GM12878 (cell line): ENCODE data around the gene MVP. TPM values are rescaled to one million over a fixed set of nuclear protein-coding genes. Genes with fewer than 3 reads are reported as not detected.
A peak's percentile ranks its signal among the peaks of the same experiment; 100 is the strongest.

Source experiments
- ATAC-seq: fragments of 200-7000 bp; cut with Tn5 transposase; 3 replicates; pipeline ENCODE4 v1.9.1; 2020; ENCODE audit warnings: mild to moderate bottlenecking, moderate library complexity
- BruUV-seq: library from RNA; stranded (reverse); fragments of 400-500 nt; replicated peaks from 2 replicates; lab custom pipeline; 2021; lab: Mats Ljungman, UMichigan
- CTCF ChIA-PET: fragments of 300-600 bp; sonication (Branson Sonifier 250); formaldehyde crosslinking; extraction: SDS; loops from one replicate; lab custom pipeline; 2021; ENCODE audit warnings: inconsistent platforms; lab: Yijun Ruan, JAX
- POLR2A ChIA-PET: fragments of 350-600 bp; formaldehyde crosslinking; extraction: SDS; loops from one replicate; lab custom pipeline; 2021; ENCODE audit warnings: inconsistent platforms; lab: Charles Lee
- RAD21 ChIA-PET: fragments of 300-600 bp; sonication (Branson Sonifier 250); formaldehyde crosslinking; loops from one replicate; lab custom pipeline; 2023; ENCODE audit warnings: antibody characterized with exemption; ENCODE audit not compliant: unreplicated experiment; lab: Charles Lee
- SMC1A ChIA-PET: fragments of 300-600 bp; sonication (Branson Sonifier 250); formaldehyde crosslinking; loops from one replicate; lab custom pipeline; 2023; ENCODE audit not compliant: unreplicated experiment, uncharacterized antibody; lab: Charles Lee
- DNase-seq: peaks from one replicate; pipeline ENCODE4 v3.0.0-alpha.2; 2011; ENCODE audit warnings: low read depth, low spot score
- FAIRE-seq: peaks from 3 replicates; lab custom pipeline; 2011; peaks lifted over from hg19 to GRCh38; lab: Jason Lieb, UNC
- H2AFZ ChIP-seq: 2 replicates; pipeline ENCODE4 v1.6.0; 2011; ENCODE audit warnings: low read depth, low read length, control low read depth; ENCODE audit not compliant: control insufficient read depth
- H3K27ac ChIP-seq: 2 replicates; pipeline ENCODE4 v1.5.1; 2011; ENCODE audit warnings: control low read depth; ENCODE audit not compliant: control insufficient read depth, insufficient read depth
- H3K27me3 ChIP-seq, 2 experiments: replicated peaks in 1 of 2; 2 replicates each; pipeline versions ENCODE4 v1.6.0 to v1.6.1; 2011; ENCODE audit warnings: low read length in 1 of 2; ENCODE audit not compliant: control insufficient read depth in 2 of 2, insufficient read depth in 2 of 2
- H3K36me3 ChIP-seq, 2 experiments: 2 replicates each; pipeline ENCODE4 v1.5.1; 2011; ENCODE audit warnings: low read length in 1 of 2; ENCODE audit not compliant: control insufficient read depth in 2 of 2, insufficient read depth in 2 of 2
- H3K4me1 ChIP-seq: 2 replicates; pipeline ENCODE4 v1.6.1; 2011; ENCODE audit warnings: mild to moderate bottlenecking, low read length, moderate library complexity, mixed read lengths; ENCODE audit not compliant: control insufficient read depth, insufficient read depth
- H3K4me2 ChIP-seq: 2 replicates; pipeline ENCODE4 v1.6.0; 2011; ENCODE audit warnings: control low read depth; ENCODE audit not compliant: control insufficient read depth, insufficient read depth
- H3K4me3 ChIP-seq: fragments of 200-600 bp; sonication (generic); 2 replicates; pipeline ENCODE4 v1.5.1; 2016
- H3K79me2 ChIP-seq: 2 replicates; pipeline ENCODE4 v1.6.0; 2011; ENCODE audit warnings: low read length; ENCODE audit not compliant: control insufficient read depth, insufficient read depth
- H3K9ac ChIP-seq: 2 replicates; pipeline ENCODE4 v1.8.0; 2011; ENCODE audit warnings: low read length, control low read depth, mixed read lengths; ENCODE audit not compliant: control insufficient read depth, insufficient read depth
- H3K9me3 ChIP-seq: replicated peaks from 3 replicates; pipeline ENCODE4 v1.5.1; 2011; ENCODE audit warnings: mild to moderate bottlenecking, low read length; ENCODE audit not compliant: control insufficient read depth, insufficient read depth
- H4K20me1 ChIP-seq: 2 replicates; pipeline ENCODE4 v1.6.0; 2011; ENCODE audit not compliant: control insufficient read depth, insufficient read depth
- POLR2A ChIP-seq: IDR thresholded peaks from 2 replicates; pipeline ENCODE4 v1.6.1; 2011; ENCODE audit warnings: low read depth, mild to moderate bottlenecking, low read length
- SMAD5 ChIP-seq: IDR thresholded peaks from 2 replicates; pipeline ENCODE4 v1.6.1; 2016; ENCODE audit warnings: antibody characterized with exemption, low read depth
- WGBS: methylation state at CpG from one replicate; pipeline ENCODE4 v1.1.6; 2016; ENCODE audit warnings: low lambda C conversion rate; ENCODE audit not compliant: insufficient replicate concordance, insufficient coverage; ENCODE audit errors: missing lambda C conversion rate; 5-methylcytosine and 5-hydroxymethylcytosine counted together
- in situ Hi-C: fragments of 300-500 bp; cut with MboI; formaldehyde crosslinking; loops from 9 replicates; pipeline ENCODE4 v1.14.3; 2018; ENCODE audit warnings: mixed read lengths
- intact Hi-C: fragments of 100-400 bp; cut with micrococcal nuclease; formaldehyde crosslinking; loops from one replicate; pipeline ENCODE4 v1.14.2; 2022; ENCODE audit not compliant: unreplicated experiment
- polyA plus RNA-seq, 11 experiments: library from polyadenylated mRNA; depleted of rRNA in 4 of 11; unstranded in 6 of 11; stranded (reverse) in 5 of 11; fragments of >200 nt; fragmentation: Nextera tagmentation in 4 of 11; fragmentation: Illumina TruSeq in 1 of 11; extraction: Ambion mirVana in 4 of 11; extraction: Trizol in 1 of 11; gene quantifications; 1 replicate in 1 of 11; 2 replicates in 10 of 11; pipeline versions ENCODE4 v1.2.1 to v1.2.3, GENCODE V29; 2011 to 2016; ENCODE audit warnings: inconsistent platforms in 2 of 11, missing spikeins in 2 of 11, low read depth in 1 of 11
- total RNA-seq, 4 experiments: library from RNA; depleted of rRNA in 3 of 4; stranded (reverse); fragments of >200 nt in 3 of 4; fragmentation: Illumina TruSeq in 1 of 4; extraction: Trizol in 1 of 4; gene quantifications; 2 replicates each; pipeline versions ENCODE4 v1.2.1 to v1.2.3, GENCODE V29; 2013 to 2021
- TF ChIP-seq, protein P1 (sequence below): IDR thresholded peaks from 2 replicates; pipeline ENCODE4 v1.6.1; 2012; ENCODE audit warnings: low read depth, low read length, improper control_type of control experiment

Gene MVP
- total and polyA plus RNA-seq, 10 of the 15 experiments (the other 5 are each of a cell fraction or from before 2014, with no cell fraction given) = 0.98 to 74.2 (median 54.7) TPM

DNA sequence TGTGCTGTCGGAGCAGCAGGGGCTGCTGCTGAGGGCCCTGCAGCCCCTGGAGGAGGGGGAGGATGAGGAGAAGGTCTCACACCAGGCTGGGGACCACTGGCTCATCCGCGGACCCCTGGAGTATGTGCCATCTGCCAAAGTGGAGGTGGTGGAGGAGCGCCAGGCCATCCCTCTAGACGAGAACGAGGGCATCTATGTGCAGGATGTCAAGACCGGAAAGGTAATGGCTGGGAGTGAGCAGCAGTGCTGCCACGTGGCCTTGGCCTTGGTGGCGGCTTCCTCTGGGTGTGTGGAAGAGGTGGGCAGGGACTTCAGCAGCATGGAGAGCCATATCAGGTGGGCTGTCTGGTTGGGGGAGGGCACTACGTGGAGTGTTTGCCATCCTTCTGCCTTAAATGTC lies 20.0 kb downstream of the MVP start:
- BruUV-seq = no TSS peak
- Histone ChIP-seq H3K4me1 (no peaks in the 10 kb centered on the region), H3K27me3 (no peaks in the 10 kb centered on the region), H3K4me2 (no peak overlapping the region), H3K36me3 (peaks cover 3 to 8% of the 10 kb centered on the region in 2 experiments; a peak in 3 of 4 replicates), H3K9me3 (no peaks in the 10 kb centered on the region), H3K27ac (no peak overlapping the region), H3K4me3 (no peak overlapping the region), H2AFZ (no peak overlapping the region), H3K79me2 (no peaks in the 10 kb centered on the region), H4K20me1 (no peaks in the 10 kb centered on the region), H3K9ac (no peak overlapping the region)
- RAD21 ChIA-PET = interaction anchor here (0.7 kb wide), 1 partner anchor 7 kb away, joined by 4 read pairs; no protein-coding TSS in a partner anchor
- SMC1A ChIA-PET = no interaction called here
- POLR2A ChIA-PET = interaction anchor here (0.7 kb wide), 2 partner anchors 21 to 111 kb away, joined by 4 read pairs; no protein-coding TSS in a partner anchor
- no peak for ATAC-seq
- FAIRE-seq = no peak
- CTCF ChIA-PET = no interaction called here
- WGBS = 82% methylated on average over 10 of the region's 10 CpGs
- intact Hi-C loops = no loop called here
- no peak for DNase-seq
- TF ChIP-seq SMAD5 (no peak), POLR2A (0 out of 2 replicates have a peak, but pooled peaks have one; percentile 14)
- in situ Hi-C loops = no loop called here

- Histone ChIP-seq H4K20me1 (no peaks in the 10 kb centered on the region), H3K4me3 (no peak overlapping the region), H3K79me2 (no peaks in the 10 kb centered on the region), H3K27ac (no peak overlapping the region), H3K4me2 (no peak overlapping the region), H3K27me3 (no peaks in the 10 kb centered on the region), H3K4me1 (no peaks in the 10 kb centered on the region), H3K9me3 (no peaks in the 10 kb centered on the region), H2AFZ (no peak overlapping the region), H3K36me3 (peaks cover 3 to 10% of the 10 kb centered on the region in 2 experiments; a peak in 3 of 4 replicates), H3K9ac (no peak overlapping the region)
- BruUV-seq = no TSS peak
- 90% methylated on average over 23 of the region's 23 CpGs for WGBS
- ATAC-seq = no peak
- no peak for DNase-seq
- POLR2A ChIA-PET = no interaction called here
- SMC1A ChIA-PET = no interaction called here
- intact Hi-C loops (no loop called here), in situ Hi-C loops (no loop called here)
- CTCF ChIA-PET = no interaction called here
- RAD21 ChIA-PET = interaction anchor here (0.5 kb wide), 1 partner anchor 14 kb away, joined by 3 read pairs; no protein-coding TSS in a partner anchor
- TF ChIP-seq, protein P1, sequence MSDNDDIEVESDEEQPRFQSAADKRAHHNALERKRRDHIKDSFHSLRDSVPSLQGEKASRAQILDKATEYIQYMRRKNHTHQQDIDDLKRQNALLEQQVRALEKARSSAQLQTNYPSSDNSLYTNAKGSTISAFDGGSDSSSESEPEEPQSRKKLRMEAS = no peak
- 0 out of 2 replicates have a peak, but pooled peaks have one; percentile 35 for TF ChIP-seq POLR2A
- FAIRE-seq = no peak
Measured at GRCh38 chr16:29841631-29842030, 21.4 kb downstream of the MVP start.
